H1 (cell line): Measurements from ENCODE around the gene DRGX. TPM values are rescaled to one million over a fixed set of nuclear protein-coding genes. Genes with fewer than 3 reads are reported as not detected.

Experiments used
- CTCF ChIA-PET: fragments of 300-600 bp; sonication (Branson Sonifier 250); formaldehyde crosslinking; loops from one replicate; lab custom pipeline; 2021; ENCODE audit not compliant: partially characterized antibody; lab: Charles Lee
- POLR2A ChIA-PET: fragments of 300-600 bp; sonication (Branson Sonifier 250); formaldehyde crosslinking; loops from one replicate; lab custom pipeline; 2021; ENCODE audit warnings: inconsistent platforms; ENCODE audit not compliant: partially characterized antibody; lab: Charles Lee
- DNase-seq, 2 experiments: peaks; one replicate each; pipeline versions ENCODE4 v3.0.0 to v3.0.0-alpha.2; 2010 to 2022; ENCODE audit warnings: low spot score in 2 of 2, low read depth in 1 of 2, mixed read lengths in 1 of 2
- FAIRE-seq: peaks from 2 replicates; lab custom pipeline; 2011; peaks lifted over from hg19 to GRCh38; lab: Jason Lieb, UNC
- H2AFZ ChIP-seq: 2 replicates; pipeline ENCODE4 v1.8.1; 2012; ENCODE audit warnings: low read length, inconsistent platforms
- H2AK5ac ChIP-seq: 2 replicates; pipeline ENCODE4 v1.6.1; 2013; ENCODE audit warnings: low read depth, low read length
- H2BK120ac ChIP-seq: replicated peaks from 2 replicates; pipeline ENCODE3; 2013; ENCODE audit warnings: low read depth, low read length, inconsistent platforms
- H2BK12ac ChIP-seq: 2 replicates; pipeline ENCODE4 v1.6.1; 2013; ENCODE audit warnings: low read depth, low read length
- H2BK15ac ChIP-seq: 2 replicates; pipeline ENCODE4 v1.6.1; 2013; ENCODE audit warnings: low read length
- H2BK20ac ChIP-seq: 2 replicates; pipeline ENCODE4 v1.6.1; 2013; ENCODE audit warnings: low read length
- H2BK5ac ChIP-seq: 2 replicates; pipeline ENCODE4 v1.6.1; 2013; ENCODE audit warnings: low read depth, low read length
- H3K14ac ChIP-seq: 2 replicates; pipeline ENCODE4 v1.6.1; 2013; ENCODE audit warnings: inconsistent platforms; ENCODE audit not compliant: insufficient read length
- H3K18ac ChIP-seq: 2 replicates; pipeline ENCODE4 v1.6.1; 2013; ENCODE audit warnings: low read length; ENCODE audit errors: extremely low read depth
- H3K23ac ChIP-seq: 2 replicates; pipeline ENCODE4 v1.6.1; 2013; ENCODE audit warnings: inconsistent platforms; ENCODE audit not compliant: insufficient read length
- H3K23me2 ChIP-seq: 2 replicates; pipeline ENCODE4 v1.6.1; 2013; ENCODE audit warnings: low read depth, low read length
- H3K27ac ChIP-seq: 2 replicates; pipeline ENCODE4 v1.6.1; 2011; ENCODE audit warnings: low read depth, low read length, inconsistent platforms
- H3K27me3 ChIP-seq, 4 experiments: replicated peaks in 1 of 4; 1 replicate in 1 of 4; 2 replicates in 3 of 4; pipeline versions ENCODE4 v1.6.1 to v1.8.1; 2011 to 2013; ENCODE audit warnings: low read length in 3 of 4, mild to moderate bottlenecking in 3 of 4, inconsistent platforms in 2 of 4, mixed read lengths in 2 of 4, moderate library complexity in 1 of 4; ENCODE audit not compliant: control insufficient read depth in 3 of 4, insufficient read depth in 3 of 4; ENCODE audit errors: extremely low read depth in 1 of 4
- H3K36me3 ChIP-seq, 4 experiments: 2 replicates each; pipeline versions ENCODE4 v1.6.1 to v1.8.1; 2011 to 2013; ENCODE audit warnings: mild to moderate bottlenecking in 4 of 4, low read length in 3 of 4, moderate library complexity in 2 of 4, control low read depth in 1 of 4, inconsistent platforms in 1 of 4; ENCODE audit not compliant: insufficient read depth in 4 of 4, control insufficient read depth in 2 of 4
- H3K4ac ChIP-seq: replicated peaks from 2 replicates; pipeline ENCODE3; 2013; ENCODE audit warnings: low read length, low read depth, mixed read lengths, inconsistent platforms; ENCODE audit not compliant: insufficient read length
- H3K4me1 ChIP-seq, 4 experiments: replicated peaks in 1 of 4; 1 replicate in 1 of 4; 2 replicates in 3 of 4; pipeline versions ENCODE4 v1.6.1 to v1.8.1; 2011 to 2013; ENCODE audit warnings: low read length in 3 of 4, inconsistent platforms in 2 of 4, mixed read lengths in 1 of 4; ENCODE audit not compliant: insufficient read depth in 4 of 4, control insufficient read depth in 3 of 4
- H3K4me2 ChIP-seq, 2 experiments: 2 replicates each; pipeline versions ENCODE4 v1.6.1 to v1.8.1; 2011 to 2013; ENCODE audit warnings: low read depth in 2 of 2, low read length in 2 of 2, control low read depth in 1 of 2, inconsistent platforms in 1 of 2, mild to moderate bottlenecking in 1 of 2; ENCODE audit not compliant: insufficient read depth in 1 of 2
- H3K4me3 ChIP-seq, 4 experiments: fragments of 200-600, 300-600 bp in 1 of 4; sonication (generic), shearing (Covaris generic), sonication (Bioruptor Twin) in 1 of 4; 2 replicates each; pipeline versions ENCODE4 v1.5.1 to v1.8.1; 2011 to 2016; ENCODE audit warnings: low read length in 4 of 4, low read depth in 3 of 4, control low read depth in 2 of 4, inconsistent platforms in 2 of 4, mild to moderate bottlenecking in 2 of 4, mixed read lengths in 1 of 4, moderate library complexity in 1 of 4; ENCODE audit not compliant: insufficient read depth in 2 of 4; ENCODE audit errors: extremely low read depth in 1 of 4
- H3K56ac ChIP-seq: replicated peaks from 2 replicates; pipeline ENCODE3; 2013; ENCODE audit warnings: low read depth, mild to moderate bottlenecking, mixed read lengths, low read length, inconsistent platforms; ENCODE audit not compliant: insufficient read length
- H3K79me1 ChIP-seq: 2 replicates; pipeline ENCODE4 v1.6.1; 2013; ENCODE audit warnings: low read depth, low read length, control low read depth
- H3K79me2 ChIP-seq, 2 experiments: 2 replicates each; pipeline versions ENCODE4 v1.6.1 to v1.8.1; 2012 to 2013; ENCODE audit warnings: low read length in 2 of 2, mild to moderate bottlenecking in 2 of 2, inconsistent platforms in 1 of 2; ENCODE audit not compliant: insufficient read depth in 2 of 2, control insufficient read depth in 1 of 2
- H3K9ac ChIP-seq, 4 experiments: replicated peaks in 1 of 4; 1 replicate in 1 of 4; 2 replicates in 3 of 4; pipeline versions ENCODE4 v1.6.1 to v1.8.1; 2011 to 2013; ENCODE audit warnings: low read depth in 3 of 4, low read length in 3 of 4, control low read depth in 2 of 4, mild to moderate bottlenecking in 2 of 4, moderate library complexity in 2 of 4, inconsistent platforms in 1 of 4; ENCODE audit errors: extremely low read depth in 1 of 4
- H3K9me3 ChIP-seq, 2 experiments: 2 replicates each; pipeline versions ENCODE4 v1.6.1 to v1.8.1; 2012 to 2013; ENCODE audit warnings: mild to moderate bottlenecking in 2 of 2, moderate library complexity in 2 of 2, control low read depth in 1 of 2, inconsistent platforms in 1 of 2, low read depth in 1 of 2, low read length in 1 of 2, mixed read lengths in 1 of 2; ENCODE audit not compliant: insufficient read depth in 2 of 2
- H4K20me1 ChIP-seq, 2 experiments: replicated peaks in 1 of 2; 2 replicates each; pipeline versions ENCODE3 to v1.8.1; 2011 to 2013; ENCODE audit warnings: inconsistent platforms in 2 of 2, low read length in 2 of 2, mild to moderate bottlenecking in 1 of 2; ENCODE audit not compliant: insufficient read depth in 2 of 2, control insufficient read depth in 1 of 2
- H4K5ac ChIP-seq: 2 replicates; pipeline ENCODE4 v1.6.1; 2013; ENCODE audit warnings: low read length, low read depth, mixed read lengths, inconsistent platforms; ENCODE audit not compliant: insufficient read length
- H4K8ac ChIP-seq: 2 replicates; pipeline ENCODE4 v1.8.0; 2013; ENCODE audit warnings: mild to moderate bottlenecking, moderate library complexity, low read length, inconsistent platforms; ENCODE audit not compliant: insufficient read depth; ENCODE audit errors: extremely low read depth
- H4K91ac ChIP-seq: replicated peaks from 2 replicates; pipeline ENCODE3; 2013; ENCODE audit warnings: low read length, mixed read lengths, inconsistent platforms; ENCODE audit not compliant: insufficient read length
- BACH1 ChIP-seq: IDR thresholded peaks from 2 replicates; pipeline ENCODE4 v1.6.1; 2012; ENCODE audit warnings: low read length, improper control_type of control experiment
- EP300 ChIP-seq, 2 experiments: IDR thresholded peaks; 1 replicate in 1 of 2; 2 replicates in 1 of 2; pipeline ENCODE4 v1.6.1; 2011 to 2012; ENCODE audit warnings: low read depth in 2 of 2, low read length in 2 of 2, mild to moderate bottlenecking in 2 of 2, borderline replicate concordance in 1 of 2, inconsistent platforms in 1 of 2, moderate library complexity in 1 of 2
- JUND ChIP-seq: IDR thresholded peaks from 2 replicates; pipeline ENCODE4 v1.6.1; 2011; ENCODE audit warnings: mild to moderate bottlenecking, improper control_type of control experiment, low read length
- KDM5A ChIP-seq: fragments of 200-600 bp; IDR thresholded peaks from 2 replicates; pipeline ENCODE4 v1.7.1; 2012; ENCODE audit warnings: mild to moderate bottlenecking, low read length, inconsistent platforms, mixed read lengths
- SUZ12 ChIP-seq: fragments of 200-600 bp; sonication (generic); IDR thresholded peaks from 2 replicates; pipeline ENCODE4 v1.6.1; 2012; ENCODE audit warnings: mild to moderate bottlenecking, inconsistent platforms, low read length, moderate library complexity, mixed read lengths
- WGBS, 2 experiments: shearing (Covaris generic) in 1 of 2; methylation state at CpG; one replicate each; pipeline versions ENCODE4 v1.1.6 to v1.1.7; 2013 to 2015; ENCODE audit warnings: low lambda C conversion rate in 2 of 2, mixed read lengths in 2 of 2, inconsistent platforms in 1 of 2, low coverage in 1 of 2, missing lambda C conversion rate in 1 of 2; ENCODE audit not compliant: insufficient replicate concordance in 2 of 2, insufficient coverage in 1 of 2, insufficient read length in 1 of 2; ENCODE audit errors: extremely low coverage in 1 of 2, missing lambda C conversion rate in 1 of 2; 5-methylcytosine and 5-hydroxymethylcytosine counted together
- polyA plus RNA-seq, 7 experiments: library from polyadenylated mRNA; depleted of rRNA in 3 of 7; stranded (reverse) in 5 of 7; unstranded in 2 of 7; fragments of >200 nt in 5 of 7; fragments of 200-250 nt in 2 of 7; gene quantifications; 1 replicate in 5 of 7; 2 replicates in 1 of 7; 4 replicates in 1 of 7; pipeline versions ENCODE4 v1.2.1 to v1.2.3, GENCODE V29; 2011 to 2013; ENCODE audit warnings: missing spikeins in 2 of 7, mixed read lengths in 2 of 7
- total RNA-seq: library from RNA; stranded (reverse); fragmentation: NEBNext Ultra II Directional; extraction: Animal tissue kit (Norgen Biotek cat#: 25700); gene quantifications from 2 replicates; pipeline ENCODE4 v1.2.1, GENCODE V29; 2021

Gene DRGX
- total and polyA plus RNA-seq, 2 of the 8 experiments (the other 6 are each of a cell fraction or from before 2014, with no cell fraction given), result not detected

DNA sequence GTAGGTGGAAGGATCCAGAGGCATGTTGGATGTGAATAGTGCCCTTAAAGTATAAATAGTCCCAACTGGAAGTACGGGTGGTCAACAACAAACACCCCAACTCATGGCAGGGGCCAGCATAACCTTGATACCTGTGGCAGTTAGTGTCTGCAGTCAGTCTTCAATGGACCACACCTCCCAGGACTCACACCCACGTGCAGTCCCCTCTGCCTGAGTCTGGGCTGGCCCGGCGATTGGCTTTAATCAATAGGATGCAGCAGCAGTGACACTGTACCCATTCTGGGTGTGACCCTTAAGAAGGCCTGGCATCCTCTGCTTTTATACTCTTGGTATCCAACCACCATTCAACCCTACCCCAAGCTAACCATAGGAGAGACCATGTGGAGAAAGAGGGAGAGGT lies 18.6 kb downstream of the DRGX start:
- Histone ChIP-seq H4K5ac (no peak overlapping the region), H3K14ac (no peak overlapping the region), H2BK5ac (no peak overlapping the region), H4K8ac (no peak overlapping the region), H2BK120ac (no peak overlapping the region), H3K4me3 (no peak overlapping the region), H3K79me2 (no peaks in the 10 kb centered on the region), H3K18ac (no peak overlapping the region), H3K36me3 (no peaks in the 10 kb centered on the region), H4K91ac (no peak overlapping the region), H3K4me2 (no peak overlapping the region), H3K23ac (no peak overlapping the region), H3K79me1 (no peaks in the 10 kb centered on the region), H2BK15ac (no peak overlapping the region), H3K9me3 (no peaks in the 10 kb centered on the region), H3K56ac (no peak overlapping the region), H2BK12ac (no peak overlapping the region), H3K27me3 (no peaks in the 10 kb centered on the region; a peak in 1 of 7 replicates), H3K27ac (no peak overlapping the region), H2AFZ (no peak overlapping the region), H4K20me1 (no peaks in the 10 kb centered on the region), H3K4ac (no peak overlapping the region), H2BK20ac (no peak overlapping the region), H3K4me1 (no peaks in the 10 kb centered on the region; a peak in 1 of 7 replicates), H3K9ac (no peak overlapping the region), H2AK5ac (no peak overlapping the region), H3K23me2 (no peaks in the 10 kb centered on the region)
- ChIA-PET CTCF (interaction anchor here (0.9 kb wide), 1 partner anchor 135 kb away, joined by 3 read pairs; no protein-coding TSS in a partner anchor), POLR2A (no interaction called here)
- DNase-seq (no peak), FAIRE-seq (no peak)
- WGBS, 2 experiments, result 82% methylated on average over 4 of the region's 4 CpGs; no CpG with 5 or more reads in 1 of the 2 experiments
- no peak for TF ChIP-seq SUZ12
- TF ChIP-seq BACH1, result no peak
- no peak for TF ChIP-seq EP300 (IDR thresholded peaks at IDR 0.05; ENCODE audit: borderline replicate concordance in 1 of 2, low read depth in 2 of 2, low read length in 2 of 2)
- TF ChIP-seq KDM5A, result no peak
- TF ChIP-seq JUND, result no peak
